Right cardiac atrium (tissue), 5 donors: Measurements from ENCODE around the gene ANO2. TPM values are rescaled to one million over a fixed set of nuclear protein-coding genes. Genes with fewer than 3 reads are reported as not detected.

ENCODE experiments used
- ATAC-seq, 2 donors: fragments of 200-7000 bp; cut with Tn5 transposase; one replicate each; pipeline versions ENCODE4 v1.8.0 to v1.9.1; 2020; ENCODE audit warnings: moderate library complexity in 2 of 2, mild to moderate bottlenecking in 1 of 2
- DNase-seq, 3 donors: peaks; one replicate each; pipeline ENCODE4 v3.0.0-alpha.2; 2020
- H3K27ac ChIP-seq: one replicate; pipeline ENCODE4 v1.5.1; 2013; ENCODE audit warnings: mild to moderate bottlenecking, low read length, control low read depth, moderate library complexity
- H3K27me3 ChIP-seq: one replicate; pipeline ENCODE4 v1.6.1; 2013; ENCODE audit not compliant: control insufficient read depth, insufficient read depth
- H3K4me1 ChIP-seq: one replicate; pipeline ENCODE4 v1.6.1; 2013; ENCODE audit warnings: low read length; ENCODE audit not compliant: control insufficient read depth, insufficient read depth
- H3K4me3 ChIP-seq: one replicate; pipeline ENCODE4 v1.5.1; 2013; ENCODE audit warnings: low read length, control low read depth
- H3K9me3 ChIP-seq: one replicate; pipeline ENCODE4 v1.6.1; 2013; ENCODE audit warnings: low read length; ENCODE audit not compliant: control insufficient read depth
- WGBS: extraction: QIAGEN DNeasy Blood & Tissue Kit; methylation state at CpG from one replicate; pipeline ENCODE4 v1.1.7; 2013; 5-methylcytosine and 5-hydroxymethylcytosine counted together
- intact Hi-C, 4 donors: fragments of 100-400 bp; cut with DNase I; formaldehyde crosslinking; loops; one replicate each; pipeline versions ENCODE4 v1.11.0 to v1.14.0; 2022 to 2023
- polyA plus RNA-seq: library from polyadenylated mRNA; stranded (reverse); fragments of 200-250 nt; gene quantifications from one replicate; pipeline ENCODE4 v1.2.3, GENCODE V29; 2013
- total RNA-seq, 4 donors: library from RNA; stranded (reverse); fragmentation: NEBNext Ultra II Directional; extraction: Animal tissue kit (Norgen Biotek cat#: 25700); gene quantifications; one replicate each; pipeline ENCODE4 v1.2.1, GENCODE V29; 2021
- donor health status: healthy with polysubstance abuse.
- donor health status: DM: no; HTN: yes; CAD: no.
- donor health status: DM: no; HTN: no; CAD: no.
- donor health status: DM: no; HTN: yes; CAD: no; lungs with severe emphysema.
- donor health status: DM: yes; HTN: yes; CAD: no.

ANO2 gene
- total and polyA plus RNA-seq, 5 donors = 7.0 to 12.5 (median 10.9) TPM

- no peaks in the 10 kb centered on the region for H3K9me3 ChIP-seq
- H3K4me1 ChIP-seq = peaks cover 4% of the 10 kb centered on the region
- WGBS = 86% methylated on average over 3 of the region's 3 CpGs
- no peak for ATAC-seq
- intact Hi-C loops = no loop called here
- H3K4me3 ChIP-seq = no peak overlapping the region
- no peak for DNase-seq
- H3K27ac ChIP-seq = no peak overlapping the region
- no peaks in the 10 kb centered on the region for H3K27me3 ChIP-seq
Observed at GRCh38 chr12:5562581-5562980, 382.5 kb downstream of the ANO2 start.

- intact Hi-C loops = no loop called here
- 92% methylated on average over 6 of the region's 6 CpGs for WGBS
- DNase-seq (no peak), ATAC-seq (no peak)
- Histone ChIP-seq H3K9me3 (no peaks in the 10 kb centered on the region), H3K4me1 (peaks cover 4% of the 10 kb centered on the region), H3K4me3 (no peak overlapping the region), H3K27ac (no peak overlapping the region), H3K27me3 (no peaks in the 10 kb centered on the region)
Observed at GRCh38 chr12:5561846-5562245, 383.2 kb downstream of the ANO2 start.

- 73% methylated on average over 6 of the region's 6 CpGs for WGBS
- DNase-seq (no peak), ATAC-seq (no peak)
- no peaks in the 10 kb centered on the region for H3K27me3 ChIP-seq
- no peaks in the 10 kb centered on the region for H3K4me1 ChIP-seq
- H3K27ac ChIP-seq = no peak overlapping the region
- no peak overlapping the region for H3K4me3 ChIP-seq
- intact Hi-C loops = no loop called here
- no peaks in the 10 kb centered on the region for H3K9me3 ChIP-seq
Observed at GRCh38 chr12:5561057-5561456, 384.0 kb downstream of the ANO2 start.

GRCh38 chr12:5560265-5560664, 384.8 kb downstream of the ANO2 start:
- no peak overlapping the region for H3K27ac ChIP-seq
- H3K9me3 ChIP-seq = no peaks in the 10 kb centered on the region
- DNase-seq (no peak), ATAC-seq (no peak)
- intact Hi-C loops = no loop called here
- 85% methylated on average over 4 of the region's 4 CpGs for WGBS
- no peaks in the 10 kb centered on the region for H3K27me3 ChIP-seq
- H3K4me1 ChIP-seq = no peaks in the 10 kb centered on the region
- H3K4me3 ChIP-seq = no peak overlapping the region

GRCh38 chr12:5557906-5558305, 387.2 kb downstream of the ANO2 start:
- ATAC-seq = no peak
- Histone ChIP-seq H3K27me3 (no peaks in the 10 kb centered on the region), H3K4me1 (no peaks in the 10 kb centered on the region), H3K9me3 (no peaks in the 10 kb centered on the region), H3K4me3 (no peak overlapping the region), H3K27ac (no peak overlapping the region)
- WGBS = 26% methylated on average over 4 of the region's 4 CpGs
- intact Hi-C loops = no loop called here
- DNase-seq = no peak

- Histone ChIP-seq H3K4me3 (no peak overlapping the region), H3K27ac (no peak overlapping the region), H3K27me3 (no peaks in the 10 kb centered on the region), H3K9me3 (no peaks in the 10 kb centered on the region), H3K4me1 (no peaks in the 10 kb centered on the region)
- DNase-seq (no peak), ATAC-seq (no peak)
- 92% methylated on average over 6 of the region's 6 CpGs for WGBS
- intact Hi-C loops = no loop called here
Observed at GRCh38 chr12:5556946-5557673, 387.9 kb downstream of the ANO2 start.

GRCh38 chr12:5556033-5556614, 388.9 kb downstream of the ANO2 start:
- H3K27ac ChIP-seq = no peak overlapping the region
- no peaks in the 10 kb centered on the region for H3K9me3 ChIP-seq
- intact Hi-C loops = no loop called here
- no peaks in the 10 kb centered on the region for H3K4me1 ChIP-seq
- WGBS = 92% methylated on average over 13 of the region's 13 CpGs
- ATAC-seq = no peak
- no peak for DNase-seq
- no peaks in the 10 kb centered on the region for H3K27me3 ChIP-seq
- H3K4me3 ChIP-seq = no peak overlapping the region

GRCh38 chr12:5554711-5555110, 390.3 kb downstream of the ANO2 start:
- ATAC-seq = no peak
- 63% methylated on average over 4 of the region's 4 CpGs for WGBS
- H3K4me1 ChIP-seq = no peaks in the 10 kb centered on the region
- intact Hi-C loops = no loop called here
- H3K4me3 ChIP-seq = no peak overlapping the region
- H3K27ac ChIP-seq = no peak overlapping the region
- no peak for DNase-seq
- H3K9me3 ChIP-seq = no peaks in the 10 kb centered on the region
- H3K27me3 ChIP-seq = no peaks in the 10 kb centered on the region

GRCh38 chr12:5549011-5549410, 396.0 kb downstream of the ANO2 start:
- peak in 1 of 2 donors; percentile 36 for ATAC-seq
- no peak overlapping the region for H3K4me3 ChIP-seq
- no peak for DNase-seq

GRCh38 chr12:5548152-5548943, 396.7 kb downstream of the ANO2 start:
- Histone ChIP-seq H3K27ac (no peak overlapping the region), H3K27me3 (no peaks in the 10 kb centered on the region), H3K9me3 (no peaks in the 10 kb centered on the region), H3K4me1 (no peaks in the 10 kb centered on the region), H3K4me3 (no peak overlapping the region)
- peak in 1 of 2 donors; percentile 23 for ATAC-seq
- no peak for DNase-seq
- WGBS = 67% methylated on average over 8 of the region's 8 CpGs
- intact Hi-C loops = no loop called here

More at GRCh38 chr12:5549011-5549410, 396.0 kb downstream of the ANO2 start:
- intact Hi-C loops = no loop called here
- no peaks in the 10 kb centered on the region for H3K4me1 ChIP-seq
- H3K27ac ChIP-seq = no peak overlapping the region
- no peaks in the 10 kb centered on the region for H3K27me3 ChIP-seq
- H3K9me3 ChIP-seq = no peaks in the 10 kb centered on the region
- 88% methylated on average over 5 of the region's 5 CpGs for WGBS

- intact Hi-C loops = no loop called here
- ATAC-seq (no peak), DNase-seq (no peak)
- no peaks in the 10 kb centered on the region for H3K9me3 ChIP-seq
- H3K4me3 ChIP-seq = no peak overlapping the region
- H3K27ac ChIP-seq = no peak overlapping the region
- H3K4me1 ChIP-seq = no peaks in the 10 kb centered on the region
- no peaks in the 10 kb centered on the region for H3K27me3 ChIP-seq
- WGBS = 81% methylated on average over 6 of the region's 6 CpGs
Observed at GRCh38 chr12:5546616-5547015, 398.4 kb downstream of the ANO2 start.
